Islet of Langerhans (tissue), 1 donor: ENCODE measurements around the gene CNNM3.
"Not testable (repeated sequence)": the region's sequence is repeated elsewhere in the genome, so short reads cannot be mapped to it uniquely, and the experiment has no call there.

ENCODE experiments used
- FAIRE-seq: peaks from one replicate; lab custom pipeline; 2011; peaks lifted over from hg19 to GRCh38; lab: Jason Lieb, UNC

CNNM3 gene

GRCh38 chr2:96816127-96816835, at the start of gene CNNM3:
CNNM3 (plus strand) TSS chr2:96816268; CDS start chr2:96816278, 10 bp downstream.
- FAIRE-seq = no peak

GRCh38 chr2:96767135-96767871, 48.8 kb upstream of the CNNM3 start:
- no peak for FAIRE-seq

- no peak for FAIRE-seq
Measured at GRCh38 chr2:96768083-96768561, 47.9 kb upstream of the CNNM3 start.

GRCh38 chr2:96769814-96770213, 46.3 kb upstream of the CNNM3 start:
- FAIRE-seq = no peak

- FAIRE-seq = no peak
Measured at GRCh38 chr2:96770442-96771202, 45.4 kb upstream of the CNNM3 start.

GRCh38 chr2:96771796-96772618, 44.1 kb upstream of the CNNM3 start:
- no peak for FAIRE-seq

GRCh38 chr2:96772903-96773671, 43.0 kb upstream of the CNNM3 start:
- FAIRE-seq = no peak

GRCh38 chr2:96773922-96774321, 42.1 kb upstream of the CNNM3 start:
- FAIRE-seq = peak; percentile 95

- FAIRE-seq = no peak
Measured at GRCh38 chr2:96775160-96775559, 40.9 kb upstream of the CNNM3 start.

GRCh38 chr2:96783388-96783787, 32.7 kb upstream of the CNNM3 start:
- no peak for FAIRE-seq

GRCh38 chr2:96787411-96787810, 28.7 kb upstream of the CNNM3 start:
- FAIRE-seq = no peak

- FAIRE-seq = no peak
Measured at GRCh38 chr2:96788442-96789244, 27.4 kb upstream of the CNNM3 start.

GRCh38 chr2:96789245-96789617, 26.8 kb upstream of the CNNM3 start:
- no peak for FAIRE-seq

GRCh38 chr2:96792772-96793749, 23.0 kb upstream of the CNNM3 start:
- no peak for FAIRE-seq

GRCh38 chr2:96795076-96795475, 21.0 kb upstream of the CNNM3 start:
- FAIRE-seq = no peak

GRCh38 chr2:96796497-96796896, 19.6 kb upstream of the CNNM3 start:
- not testable (repeated sequence) for FAIRE-seq

- no peak for FAIRE-seq
Measured at GRCh38 chr2:96797066-96797625, 18.9 kb upstream of the CNNM3 start.

- no peak for FAIRE-seq
Measured at GRCh38 chr2:96798733-96799622, 17.1 kb upstream of the CNNM3 start.
